Measurements from ENCODE around the gene SLC25A51.

SLC25A51 gene

GRCh38 chr9:37839496-37840461, 64.1 kb downstream of the SLC25A51 start:
- DNase-seq (ENCODE audit: low read depth in 1 of 2, low spot score in 1 of 2): no peak
